ENCODE data around the gene KNOP1.

KNOP1 gene

GRCh38 chr16:19712418-19713058, 5.5 kb downstream of the KNOP1 start:
- Histone ChIP-seq H3K4me3 (ENCODE audit: low read length) (no peak overlapping the region), H3K36me3 (ENCODE audit: insufficient read depth, low read length) (peaks cover 27% of the 10 kb centered on the region), H3K4me1 (ENCODE audit: control insufficient read depth, insufficient read depth, low read length) (peaks cover 6% of the 10 kb centered on the region), H3K4me2 (ENCODE audit: low read length) (no peak overlapping the region), H3K9me3 (replicated peaks; ENCODE audit: low read length) (no peaks in the 10 kb centered on the region), H3K27me3 (ENCODE audit: control insufficient read depth, insufficient read depth, low read length) (no peaks in the 10 kb centered on the region), H3K9ac (ENCODE audit: low read depth, low read length) (no peak overlapping the region)

- Histone ChIP-seq H3K9ac (ENCODE audit: low read depth, low read length) (no peak overlapping the region), H3K4me3 (ENCODE audit: low read length) (no peak overlapping the region), H3K27me3 (ENCODE audit: control insufficient read depth, insufficient read depth, low read length) (no peaks in the 10 kb centered on the region), H3K4me1 (ENCODE audit: control insufficient read depth, insufficient read depth, low read length) (peaks cover 4% of the 10 kb centered on the region), H3K9me3 (replicated peaks; ENCODE audit: low read length) (no peaks in the 10 kb centered on the region), H3K4me2 (ENCODE audit: low read length) (no peak overlapping the region), H3K36me3 (ENCODE audit: insufficient read depth, low read length) (peaks cover 32% of the 10 kb centered on the region)
Observed at GRCh38 chr16:19711643-19712042, 6.4 kb downstream of the KNOP1 start.

GRCh38 chr16:19710991-19711545, 7.0 kb downstream of the KNOP1 start:
- no peak overlapping the region for H3K4me2 ChIP-seq (ENCODE audit: low read length)
- no peak overlapping the region for H3K4me3 ChIP-seq (ENCODE audit: low read length)
- H3K36me3 ChIP-seq (ENCODE audit: insufficient read depth, low read length), result peaks cover 37% of the 10 kb centered on the region
- no peaks in the 10 kb centered on the region for H3K4me1 ChIP-seq (ENCODE audit: control insufficient read depth, insufficient read depth, low read length)
- H3K9me3 ChIP-seq (replicated peaks; ENCODE audit: low read length), result no peaks in the 10 kb centered on the region
- H3K27me3 ChIP-seq (ENCODE audit: control insufficient read depth, insufficient read depth, low read length), result no peaks in the 10 kb centered on the region
- no peak overlapping the region for H3K9ac ChIP-seq (ENCODE audit: low read depth, low read length)

GRCh38 chr16:19710191-19710908, 7.7 kb downstream of the KNOP1 start:
- peaks cover 44% of the 10 kb centered on the region for H3K36me3 ChIP-seq (ENCODE audit: insufficient read depth, low read length)
- no peak overlapping the region for H3K4me3 ChIP-seq (ENCODE audit: low read length)
- no peaks in the 10 kb centered on the region for H3K9me3 ChIP-seq (replicated peaks; ENCODE audit: low read length)
- H3K9ac ChIP-seq (ENCODE audit: low read depth, low read length), result no peak overlapping the region
- H3K27me3 ChIP-seq (ENCODE audit: control insufficient read depth, insufficient read depth, low read length), result no peaks in the 10 kb centered on the region
- no peak overlapping the region for H3K4me2 ChIP-seq (ENCODE audit: low read length)
- no peaks in the 10 kb centered on the region for H3K4me1 ChIP-seq (ENCODE audit: control insufficient read depth, insufficient read depth, low read length)

GRCh38 chr16:19709381-19710136, 8.5 kb downstream of the KNOP1 start:
- H3K27me3 ChIP-seq (ENCODE audit: control insufficient read depth, insufficient read depth, low read length), result no peaks in the 10 kb centered on the region
- H3K4me1 ChIP-seq (ENCODE audit: control insufficient read depth, insufficient read depth, low read length), result peaks cover 7% of the 10 kb centered on the region
- H3K4me3 ChIP-seq (ENCODE audit: low read length), result no peak overlapping the region
- no peak overlapping the region for H3K4me2 ChIP-seq (ENCODE audit: low read length)
- no peak overlapping the region for H3K9ac ChIP-seq (ENCODE audit: low read depth, low read length)
- H3K9me3 ChIP-seq (replicated peaks; ENCODE audit: low read length), result no peaks in the 10 kb centered on the region
- H3K36me3 ChIP-seq (ENCODE audit: insufficient read depth, low read length), result peaks cover 51% of the 10 kb centered on the region

- Histone ChIP-seq H3K4me1 (ENCODE audit: control insufficient read depth, insufficient read depth, low read length) (peaks cover 9% of the 10 kb centered on the region), H3K9me3 (replicated peaks; ENCODE audit: low read length) (no peaks in the 10 kb centered on the region), H3K4me3 (ENCODE audit: low read length) (no peak overlapping the region), H3K9ac (ENCODE audit: low read depth, low read length) (no peak overlapping the region), H3K36me3 (ENCODE audit: insufficient read depth, low read length) (peaks cover 53% of the 10 kb centered on the region), H3K27me3 (ENCODE audit: control insufficient read depth, insufficient read depth, low read length) (no peaks in the 10 kb centered on the region), H3K4me2 (ENCODE audit: low read length) (no peak overlapping the region)
Observed at GRCh38 chr16:19708296-19709205, 9.5 kb downstream of the KNOP1 start.

GRCh38 chr16:19707569-19708295, 10.3 kb downstream of the KNOP1 start:
- peaks cover 9% of the 10 kb centered on the region for H3K4me1 ChIP-seq (ENCODE audit: control insufficient read depth, insufficient read depth, low read length)
- H3K27me3 ChIP-seq (ENCODE audit: control insufficient read depth, insufficient read depth, low read length), result no peaks in the 10 kb centered on the region
- H3K9ac ChIP-seq (ENCODE audit: low read depth, low read length), result no peak overlapping the region
- no peaks in the 10 kb centered on the region for H3K9me3 ChIP-seq (replicated peaks; ENCODE audit: low read length)
- H3K36me3 ChIP-seq (ENCODE audit: insufficient read depth, low read length), result peaks cover 58% of the 10 kb centered on the region
- H3K4me2 ChIP-seq (ENCODE audit: low read length), result no peak overlapping the region
- no peak overlapping the region for H3K4me3 ChIP-seq (ENCODE audit: low read length)

- H3K36me3 ChIP-seq (ENCODE audit: insufficient read depth, low read length), result peaks cover 64% of the 10 kb centered on the region
- H3K4me1 ChIP-seq (ENCODE audit: control insufficient read depth, insufficient read depth, low read length), result peaks cover 9% of the 10 kb centered on the region
- H3K9me3 ChIP-seq (replicated peaks; ENCODE audit: low read length), result no peaks in the 10 kb centered on the region
- no peaks in the 10 kb centered on the region for H3K27me3 ChIP-seq (ENCODE audit: control insufficient read depth, insufficient read depth, low read length)
- no peak overlapping the region for H3K9ac ChIP-seq (ENCODE audit: low read depth, low read length)
- H3K4me2 ChIP-seq (ENCODE audit: low read length), result no peak overlapping the region
- no peak overlapping the region for H3K4me3 ChIP-seq (ENCODE audit: low read length)
Observed at GRCh38 chr16:19706846-19707245, 11.2 kb downstream of the KNOP1 start.

GRCh38 chr16:19705843-19706242, 12.2 kb downstream of the KNOP1 start:
- Histone ChIP-seq H3K4me3 (ENCODE audit: low read length) (no peak overlapping the region), H3K4me2 (ENCODE audit: low read length) (no peak overlapping the region), H3K4me1 (ENCODE audit: control insufficient read depth, insufficient read depth, low read length) (peaks cover 14% of the 10 kb centered on the region), H3K9me3 (replicated peaks; ENCODE audit: low read length) (no peaks in the 10 kb centered on the region), H3K9ac (ENCODE audit: low read depth, low read length) (no peak overlapping the region), H3K36me3 (ENCODE audit: insufficient read depth, low read length) (peaks cover 64% of the 10 kb centered on the region), H3K27me3 (ENCODE audit: control insufficient read depth, insufficient read depth, low read length) (no peaks in the 10 kb centered on the region)

- Histone ChIP-seq H3K9ac (ENCODE audit: low read depth, low read length) (no peak overlapping the region), H3K36me3 (ENCODE audit: insufficient read depth, low read length) (peaks cover 66% of the 10 kb centered on the region), H3K27me3 (ENCODE audit: control insufficient read depth, insufficient read depth, low read length) (no peaks in the 10 kb centered on the region), H3K4me3 (ENCODE audit: low read length) (peak overlapping the region; percentile 12), H3K9me3 (replicated peaks; ENCODE audit: low read length) (no peaks in the 10 kb centered on the region), H3K4me2 (ENCODE audit: low read length) (no peak overlapping the region), H3K4me1 (ENCODE audit: control insufficient read depth, insufficient read depth, low read length) (peaks cover 21% of the 10 kb centered on the region)
Observed at GRCh38 chr16:19705146-19705501, 12.9 kb downstream of the KNOP1 start.
